Measurements from ENCODE around the gene MPPED1.

DNA sequence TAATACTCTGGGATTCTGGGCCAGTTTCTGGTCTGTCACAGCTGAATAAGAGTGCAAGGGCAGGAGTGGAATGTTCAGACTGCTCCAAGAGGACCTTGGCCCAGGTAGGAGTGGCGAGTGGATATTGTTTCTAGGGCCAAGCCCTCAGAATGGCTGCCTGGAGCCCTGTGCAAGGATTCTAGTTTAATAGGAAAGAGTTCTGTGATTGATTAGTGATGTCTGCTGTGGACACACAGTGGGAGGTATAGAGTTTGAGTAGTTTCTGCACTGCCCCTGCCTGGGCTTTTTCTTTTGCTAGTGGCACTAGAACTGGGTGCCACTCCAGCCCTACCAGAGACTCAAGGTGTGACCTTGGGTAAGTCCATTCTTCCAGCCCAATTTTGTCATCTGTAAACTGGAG, 9.7 kb upstream of the MPPED1 start:
- TF ChIP-seq EP300 (IDR thresholded peaks at IDR 0.05) = no peak
- TF ChIP-seq, protein P1, sequence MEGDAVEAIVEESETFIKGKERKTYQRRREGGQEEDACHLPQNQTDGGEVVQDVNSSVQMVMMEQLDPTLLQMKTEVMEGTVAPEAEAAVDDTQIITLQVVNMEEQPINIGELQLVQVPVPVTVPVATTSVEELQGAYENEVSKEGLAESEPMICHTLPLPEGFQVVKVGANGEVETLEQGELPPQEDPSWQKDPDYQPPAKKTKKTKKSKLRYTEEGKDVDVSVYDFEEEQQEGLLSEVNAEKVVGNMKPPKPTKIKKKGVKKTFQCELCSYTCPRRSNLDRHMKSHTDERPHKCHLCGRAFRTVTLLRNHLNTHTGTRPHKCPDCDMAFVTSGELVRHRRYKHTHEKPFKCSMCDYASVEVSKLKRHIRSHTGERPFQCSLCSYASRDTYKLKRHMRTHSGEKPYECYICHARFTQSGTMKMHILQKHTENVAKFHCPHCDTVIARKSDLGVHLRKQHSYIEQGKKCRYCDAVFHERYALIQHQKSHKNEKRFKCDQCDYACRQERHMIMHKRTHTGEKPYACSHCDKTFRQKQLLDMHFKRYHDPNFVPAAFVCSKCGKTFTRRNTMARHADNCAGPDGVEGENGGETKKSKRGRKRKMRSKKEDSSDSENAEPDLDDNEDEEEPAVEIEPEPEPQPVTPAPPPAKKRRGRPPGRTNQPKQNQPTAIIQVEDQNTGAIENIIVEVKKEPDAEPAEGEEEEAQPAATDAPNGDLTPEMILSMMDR (IDR thresholded peaks at IDR 0.05) = no peak

All from suprapubic skin (tissue), 3 donors.